Type B pancreatic cell (in vitro differentiated cells): ENCODE data around the gene SLC30A5. TPM values are rescaled to one million over a fixed set of nuclear protein-coding genes. Genes with fewer than 3 reads are reported as not detected.
"Not testable (repeated sequence)": the region's sequence is repeated elsewhere in the genome, so short reads cannot be mapped to it uniquely, and the experiment has no call there.

ENCODE experiments used
- DNase-seq: peaks from one replicate; pipeline ENCODE4 v3.0.0; 2021; ENCODE audit warnings: mixed read lengths; ENCODE audit not compliant: unreplicated experiment; ENCODE audit errors: extremely low spot score
- H3K27ac Mint-ChIP-seq: 2 replicates; pipeline ENCODE4 v1.8.0; 2021; ENCODE audit warnings: mild to moderate bottlenecking, mixed read lengths
- H3K27me3 Mint-ChIP-seq: 2 replicates; pipeline ENCODE4 v1.8.0; 2021; ENCODE audit warnings: mixed read lengths
- H3K36me3 Mint-ChIP-seq: 2 replicates; pipeline ENCODE4 v1.8.0; 2021; ENCODE audit warnings: mixed read lengths
- H3K4me1 Mint-ChIP-seq: one replicate; pipeline ENCODE4 v1.8.0; 2021; ENCODE audit warnings: mixed read lengths; ENCODE audit not compliant: unreplicated experiment
- H3K4me3 Mint-ChIP-seq: 2 replicates; pipeline ENCODE4 v1.8.0; 2021; ENCODE audit warnings: mild to moderate bottlenecking, mixed read lengths
- H3K9me3 Mint-ChIP-seq: 2 replicates; pipeline ENCODE4 v1.8.0; 2021; ENCODE audit warnings: mixed read lengths
- total RNA-seq: library from RNA; stranded (reverse); gene quantifications from 2 replicates; pipeline ENCODE4 v1.2.1, GENCODE V29; 2021; ENCODE audit warnings: low replicate concordance
- TF ChIP-seq, protein P1 (sequence below): fragments of 200-600 bp; sonication (generic); conservative IDR thresholded peaks from 2 replicates; pipeline ENCODE4 v1.5.0; 2021; ENCODE audit warnings: antibody characterized with exemption, mild to moderate bottlenecking

The SLC30A5 gene
- total RNA-seq, 1 donor from 2014 or later, result 57.9 TPM

DNA sequence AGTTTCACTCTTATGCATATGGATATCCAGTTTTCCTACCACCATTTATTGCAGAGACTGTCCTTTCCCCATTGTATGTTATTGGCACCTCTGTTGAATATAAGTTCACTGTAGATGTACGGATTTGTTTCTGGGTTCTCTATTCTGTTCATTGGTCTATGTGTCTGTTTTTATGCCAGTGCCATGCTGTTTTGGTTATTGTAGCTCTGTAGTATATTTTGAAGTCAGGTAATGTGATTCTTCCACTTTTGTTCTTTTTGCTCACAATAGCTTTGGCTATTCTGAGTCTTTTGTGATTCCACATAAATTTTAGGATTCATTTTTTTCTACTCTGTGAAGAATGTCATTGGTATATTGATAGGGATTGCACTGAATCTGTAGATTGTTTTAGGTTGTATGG lies 47.0 kb downstream of the SLC30A5 start:
- H3K9me3 Mint-ChIP-seq, result peaks cover 16% of the 10 kb centered on the region
- no peak overlapping the region for H3K27ac Mint-ChIP-seq
- no peaks in the 10 kb centered on the region for H3K36me3 Mint-ChIP-seq
- TF ChIP-seq, protein P1, sequence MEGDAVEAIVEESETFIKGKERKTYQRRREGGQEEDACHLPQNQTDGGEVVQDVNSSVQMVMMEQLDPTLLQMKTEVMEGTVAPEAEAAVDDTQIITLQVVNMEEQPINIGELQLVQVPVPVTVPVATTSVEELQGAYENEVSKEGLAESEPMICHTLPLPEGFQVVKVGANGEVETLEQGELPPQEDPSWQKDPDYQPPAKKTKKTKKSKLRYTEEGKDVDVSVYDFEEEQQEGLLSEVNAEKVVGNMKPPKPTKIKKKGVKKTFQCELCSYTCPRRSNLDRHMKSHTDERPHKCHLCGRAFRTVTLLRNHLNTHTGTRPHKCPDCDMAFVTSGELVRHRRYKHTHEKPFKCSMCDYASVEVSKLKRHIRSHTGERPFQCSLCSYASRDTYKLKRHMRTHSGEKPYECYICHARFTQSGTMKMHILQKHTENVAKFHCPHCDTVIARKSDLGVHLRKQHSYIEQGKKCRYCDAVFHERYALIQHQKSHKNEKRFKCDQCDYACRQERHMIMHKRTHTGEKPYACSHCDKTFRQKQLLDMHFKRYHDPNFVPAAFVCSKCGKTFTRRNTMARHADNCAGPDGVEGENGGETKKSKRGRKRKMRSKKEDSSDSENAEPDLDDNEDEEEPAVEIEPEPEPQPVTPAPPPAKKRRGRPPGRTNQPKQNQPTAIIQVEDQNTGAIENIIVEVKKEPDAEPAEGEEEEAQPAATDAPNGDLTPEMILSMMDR, result no peak
- no peak for DNase-seq
- no peaks in the 10 kb centered on the region for H3K4me1 Mint-ChIP-seq
- H3K4me3 Mint-ChIP-seq, result no peak overlapping the region
- no peaks in the 10 kb centered on the region for H3K27me3 Mint-ChIP-seq

DNA sequence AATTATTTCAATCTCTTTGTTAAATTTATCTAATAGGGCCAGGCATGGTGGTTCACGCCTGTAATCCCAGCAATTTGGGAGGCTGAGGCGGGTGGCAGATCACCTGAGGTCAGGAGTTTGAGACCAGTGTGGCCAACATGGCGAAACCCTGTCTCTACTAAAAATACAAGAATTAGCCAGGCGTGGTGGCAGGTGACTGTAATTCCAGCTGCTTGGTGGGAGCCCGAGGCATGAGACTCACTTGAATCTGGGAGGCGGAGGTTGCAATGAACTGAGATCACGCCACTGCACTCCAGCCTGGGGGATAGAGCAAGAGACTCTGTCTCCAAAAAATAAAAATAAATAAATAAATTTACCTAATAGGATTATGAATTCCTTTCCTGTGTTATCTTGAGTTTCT lies 54.8 kb downstream of the SLC30A5 start:
- not testable (repeated sequence) for DNase-seq, H3K36me3 Mint-ChIP-seq, H3K4me3 Mint-ChIP-seq, H3K9me3 Mint-ChIP-seq, H3K27ac Mint-ChIP-seq, H3K27me3 Mint-ChIP-seq, H3K4me1 Mint-ChIP-seq

DNA sequence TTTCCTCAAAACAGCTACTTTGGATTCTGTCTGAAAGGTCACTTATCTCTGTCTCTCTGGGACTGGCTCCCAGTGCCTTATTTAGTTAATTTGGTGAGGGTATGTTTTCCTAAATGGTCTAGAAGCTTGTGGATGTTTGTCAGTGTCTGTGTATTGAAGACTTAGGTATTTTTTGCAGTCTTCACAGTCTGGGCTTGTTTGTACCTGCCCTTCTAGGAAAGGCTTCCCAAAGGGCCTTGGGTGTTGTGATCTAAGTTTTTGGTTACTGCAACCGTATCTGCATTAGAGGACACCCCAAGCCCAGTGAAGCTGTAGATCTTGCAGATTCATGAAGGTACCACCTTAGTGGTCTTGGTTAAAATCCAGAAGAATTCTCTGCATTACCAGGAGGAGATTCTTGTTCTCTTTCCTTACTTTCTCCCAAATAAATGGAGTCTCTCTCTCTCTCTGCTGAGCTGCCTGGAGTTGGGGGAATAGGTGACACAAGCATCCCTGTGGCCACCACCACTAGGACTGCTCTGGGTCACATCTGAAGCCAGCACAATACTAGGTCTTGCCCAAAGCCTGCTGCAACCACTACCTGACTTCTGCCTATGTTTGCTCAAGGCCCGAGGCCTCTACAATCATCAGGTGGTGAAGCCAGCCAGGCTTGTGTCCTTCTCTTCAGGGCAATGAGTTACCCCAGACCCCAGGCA lies 55.3 kb downstream of the SLC30A5 start:
- Mint-ChIP-seq H3K36me3 (no peaks in the 10 kb centered on the region), H3K9me3 (no peaks in the 10 kb centered on the region), H3K4me3 (no peak overlapping the region), H3K4me1 (no peaks in the 10 kb centered on the region), H3K27me3 (no peaks in the 10 kb centered on the region), H3K27ac (no peak overlapping the region)
- TF ChIP-seq, protein P1, result no peak
- DNase-seq, result no peak

DNA sequence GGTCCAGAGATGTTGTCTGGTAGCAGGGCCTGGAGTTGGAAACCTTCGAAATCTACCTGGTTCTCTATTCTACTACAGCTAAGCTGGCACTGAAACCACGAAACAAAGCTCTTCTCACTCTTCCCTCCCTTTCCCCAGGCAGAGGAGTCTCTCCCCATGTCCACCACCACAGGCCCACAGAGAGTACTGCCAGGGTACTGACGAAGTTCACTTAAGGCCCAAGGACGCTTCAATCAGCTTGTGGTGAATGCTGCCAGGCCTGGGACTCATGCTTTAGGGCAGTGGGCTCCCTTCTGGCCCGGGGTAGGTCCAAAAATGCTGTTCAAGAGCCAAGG lies 55.8 kb downstream of the SLC30A5 start:
- H3K27ac Mint-ChIP-seq, result no peak overlapping the region
- no peak for DNase-seq
- H3K9me3 Mint-ChIP-seq, result no peaks in the 10 kb centered on the region
- no peak overlapping the region for H3K4me3 Mint-ChIP-seq
- no peaks in the 10 kb centered on the region for H3K36me3 Mint-ChIP-seq
- H3K4me1 Mint-ChIP-seq, result no peaks in the 10 kb centered on the region
- no peaks in the 10 kb centered on the region for H3K27me3 Mint-ChIP-seq
- TF ChIP-seq, protein P1, result no peak

DNA sequence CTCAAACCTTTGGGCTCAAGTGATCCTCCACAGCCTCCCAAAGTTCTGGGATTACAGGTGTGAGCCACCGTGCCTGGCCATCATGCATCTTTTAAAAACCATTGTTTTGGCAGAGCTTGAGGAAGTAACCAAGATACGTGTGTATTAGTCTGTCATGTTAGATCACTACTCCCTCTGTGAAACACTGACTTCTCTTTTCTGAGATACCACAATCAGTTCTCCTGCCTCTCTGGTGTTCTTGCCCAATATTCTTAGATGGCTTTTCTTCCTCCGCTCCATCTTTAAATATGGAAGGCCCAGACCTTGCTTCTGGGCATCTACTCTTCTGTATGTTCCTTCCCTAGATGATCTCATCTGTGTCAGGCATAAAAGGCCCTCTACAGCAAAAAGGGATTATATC lies 58.9 kb downstream of the SLC30A5 start:
- no peaks in the 10 kb centered on the region for H3K4me1 Mint-ChIP-seq
- no peak overlapping the region for H3K4me3 Mint-ChIP-seq
- H3K27ac Mint-ChIP-seq, result no peak overlapping the region
- no peaks in the 10 kb centered on the region for H3K36me3 Mint-ChIP-seq
- H3K9me3 Mint-ChIP-seq, result no peaks in the 10 kb centered on the region
- H3K27me3 Mint-ChIP-seq, result no peaks in the 10 kb centered on the region
- TF ChIP-seq, protein P1, result no peak
- DNase-seq, result no peak

DNA sequence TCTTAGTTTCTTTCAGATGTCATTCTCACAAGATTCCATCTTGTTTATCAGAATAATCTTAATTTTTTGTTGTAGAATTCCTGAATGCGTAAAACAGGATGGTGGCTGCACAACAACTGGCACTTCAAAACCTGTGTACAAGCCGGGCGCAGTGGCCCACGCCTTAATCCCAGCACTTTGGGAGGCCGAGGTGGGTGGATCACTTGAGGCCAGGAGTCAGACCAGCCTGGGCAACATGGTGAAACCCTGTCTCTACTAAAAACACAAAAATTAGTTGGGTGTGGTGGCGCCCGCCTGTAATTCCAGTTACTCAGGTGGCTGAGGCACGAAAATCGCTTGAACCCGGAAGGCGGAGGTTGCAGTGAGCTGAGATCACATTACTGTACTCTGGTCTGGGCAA lies 62.6 kb downstream of the SLC30A5 start:
- TF ChIP-seq, protein P1, result no peak
- no peaks in the 10 kb centered on the region for H3K4me1 Mint-ChIP-seq
- H3K4me3 Mint-ChIP-seq, result no peak overlapping the region
- no peaks in the 10 kb centered on the region for H3K27me3 Mint-ChIP-seq
- H3K9me3 Mint-ChIP-seq, result no peaks in the 10 kb centered on the region
- H3K36me3 Mint-ChIP-seq, result no peaks in the 10 kb centered on the region
- no peak overlapping the region for H3K27ac Mint-ChIP-seq
- no peak for DNase-seq
